HG03442 (cell line): ENCODE data around the gene RPN2.

Experiments
- ATAC-seq: cut with Tn5 transposase; IDR thresholded peaks from one replicate; pipeline ENCODE4 v1.9.1; 2021; ENCODE audit warnings: mild to moderate bottlenecking, moderate library complexity; ENCODE audit not compliant: unreplicated experiment

The RPN2 gene

DNA sequence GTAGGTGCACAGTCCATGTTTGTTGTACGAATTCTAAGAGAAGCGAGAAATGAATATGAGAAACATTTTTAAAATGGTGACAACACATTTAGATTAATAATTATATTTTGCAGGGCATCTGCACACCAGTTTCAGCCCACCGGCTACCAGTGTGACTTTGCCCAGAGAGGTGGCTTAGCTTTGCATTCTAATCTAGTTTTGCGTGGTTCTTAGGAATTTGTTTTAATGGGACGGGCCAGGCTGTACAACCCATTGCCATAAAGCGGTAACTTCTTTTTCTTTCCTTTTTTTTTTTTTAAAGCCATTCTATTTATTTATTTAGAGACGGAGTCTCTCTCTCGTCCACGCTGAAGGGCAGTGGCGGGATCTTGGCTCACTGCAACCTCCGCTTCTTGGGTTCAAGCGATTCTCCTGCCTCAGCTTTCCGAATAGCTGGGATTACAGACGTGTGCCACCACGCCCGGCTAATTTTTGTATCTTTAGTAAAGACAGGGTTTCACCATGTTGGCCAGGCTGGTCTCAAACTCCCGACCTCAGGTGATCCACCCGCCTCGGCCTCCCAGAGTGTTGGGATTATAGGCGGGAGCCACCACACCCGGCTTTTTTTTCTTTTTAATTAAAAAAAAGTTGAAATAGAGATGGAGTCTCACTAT lies 111.2 kb downstream of the RPN2 start:
- ATAC-seq = no peak
